Stimulated activated CD8-positive, alpha-beta memory T cell treated with anti-CD3 and anti-CD28 coated beads, Interleukin-15, amount 100 ng/mL, for 24 hours (primary cell): Measurements from ENCODE around the gene NMT2.
"Not testable (repeated sequence)": the region's sequence is repeated elsewhere in the genome, so short reads cannot be mapped to it uniquely, and the experiment has no call there.

ENCODE experiments used
- DNase-seq: peaks from one replicate; pipeline ENCODE4 v3.0.0-alpha.2; 2020; ENCODE audit warnings: low read depth

NMT2 gene

GRCh38 chr10:15168291-15168785 is at the start of gene NMT2:
Gene NMT2, minus strand, starts transcription at chr10:15168693. Its CDS starts 81 bp downstream, at chr10:15168612.
- DNase-seq = no peak

GRCh38 chr10:15216700-15217099 is 48.2 kb upstream of the NMT2 start:
- DNase-seq = no peak

- no peak for DNase-seq
These were observed 45.7 kb upstream of the NMT2 start for GRCh38 chr10:15214237-15214636.

GRCh38 chr10:15213461-15213861 is 45.0 kb upstream of the NMT2 start:
- DNase-seq = no peak

- DNase-seq = no peak
These were observed 43.0 kb upstream of the NMT2 start for GRCh38 chr10:15211464-15211979.

- no peak for DNase-seq
These were observed 42.0 kb upstream of the NMT2 start for GRCh38 chr10:15210521-15210920.

GRCh38 chr10:15209827-15210509 is 41.5 kb upstream of the NMT2 start:
- DNase-seq = peak; percentile 50

- no peak for DNase-seq
These were observed 39.7 kb upstream of the NMT2 start for GRCh38 chr10:15208221-15208620.

GRCh38 chr10:15207410-15207809 is 38.9 kb upstream of the NMT2 start:
- not testable (repeated sequence) for DNase-seq

- DNase-seq = no peak
These were observed 34.1 kb upstream of the NMT2 start for GRCh38 chr10:15202639-15203038.

GRCh38 chr10:15202301-15202621 is 33.8 kb upstream of the NMT2 start:
- DNase-seq = not testable (repeated sequence)

GRCh38 chr10:15201589-15202300 is 33.3 kb upstream of the NMT2 start:
- no peak for DNase-seq

GRCh38 chr10:15200626-15201025 is 32.1 kb upstream of the NMT2 start:
- DNase-seq = no peak

- DNase-seq = no peak
These were observed 29.4 kb upstream of the NMT2 start for GRCh38 chr10:15197911-15198310.

- no peak for DNase-seq
These were observed 28.8 kb upstream of the NMT2 start for GRCh38 chr10:15197276-15197675.

GRCh38 chr10:15196021-15196834 is 27.7 kb upstream of the NMT2 start:
- DNase-seq = no peak

- DNase-seq = no peak
These were observed 20.8 kb upstream of the NMT2 start for GRCh38 chr10:15189133-15189885.

- DNase-seq = no peak
These were observed 20.1 kb upstream of the NMT2 start for GRCh38 chr10:15188603-15189002.

GRCh38 chr10:15183689-15184481 is 15.4 kb upstream of the NMT2 start:
- no peak for DNase-seq

GRCh38 chr10:15182540-15183207 is 14.2 kb upstream of the NMT2 start:
- DNase-seq = no peak
